NOMO-1 treated with dmso at 0.1 percent for 144 hours (cell line): Measurements from ENCODE around the gene ESM1.

Source experiments
- DNase-seq: peaks from one replicate; lab custom pipeline; 2025; ENCODE audit not compliant: unreplicated experiment; lab: John Stamatoyannopoulos, UW

The ESM1 gene

DNA sequence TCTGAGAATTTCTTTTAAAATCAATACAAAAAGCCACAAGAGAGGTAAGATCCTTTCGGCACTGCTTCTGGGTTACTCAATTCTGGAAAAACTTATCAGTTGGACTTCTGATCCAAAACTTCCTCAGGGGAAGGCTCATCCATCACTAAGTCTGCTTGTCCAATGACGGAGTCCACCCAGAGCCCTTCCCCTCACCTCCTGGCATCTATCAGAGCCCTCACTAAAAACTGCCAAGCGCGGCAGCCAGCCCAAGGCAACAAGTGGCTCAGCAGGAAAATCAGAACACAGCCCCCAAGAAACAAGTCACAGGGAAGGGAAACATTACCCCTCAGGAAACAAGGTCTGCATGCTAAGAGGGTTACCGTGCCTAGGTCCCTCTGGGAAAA lies 869 bp upstream of the ESM1 start:
- DNase-seq: no peak

GRCh38 chr5:54981928-54982327 lies 3.5 kb downstream of the ESM1 start:
- DNase-seq: no peak

DNA sequence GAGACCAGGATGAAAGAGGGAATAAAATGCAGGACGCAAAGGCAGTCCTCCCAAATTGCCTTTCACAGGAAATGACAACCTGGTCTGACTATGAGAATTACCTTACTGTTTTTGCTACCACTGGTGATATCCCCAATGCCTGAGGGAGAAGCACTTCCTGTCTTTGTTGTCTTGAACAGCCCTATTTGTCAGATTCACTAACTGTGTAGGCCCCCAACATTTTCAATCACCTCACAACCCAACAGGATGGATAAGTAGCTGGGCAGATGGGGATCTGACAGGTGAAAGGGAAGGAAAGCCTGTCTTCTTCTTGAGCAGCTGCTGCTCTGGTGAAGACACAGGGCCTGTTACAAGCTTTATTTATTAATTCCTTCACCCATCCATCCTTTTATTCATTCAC lies 9.7 kb downstream of the ESM1 start:
- no peak for DNase-seq

- no peak for DNase-seq
These were observed 15.3 kb downstream of the ESM1 start for GRCh38 chr5:54969856-54970828.

GRCh38 chr5:54969242-54969641 lies 16.2 kb downstream of the ESM1 start:
- no peak for DNase-seq

GRCh38 chr5:54965806-54966205 lies 19.6 kb downstream of the ESM1 start:
- DNase-seq: no peak

DNA sequence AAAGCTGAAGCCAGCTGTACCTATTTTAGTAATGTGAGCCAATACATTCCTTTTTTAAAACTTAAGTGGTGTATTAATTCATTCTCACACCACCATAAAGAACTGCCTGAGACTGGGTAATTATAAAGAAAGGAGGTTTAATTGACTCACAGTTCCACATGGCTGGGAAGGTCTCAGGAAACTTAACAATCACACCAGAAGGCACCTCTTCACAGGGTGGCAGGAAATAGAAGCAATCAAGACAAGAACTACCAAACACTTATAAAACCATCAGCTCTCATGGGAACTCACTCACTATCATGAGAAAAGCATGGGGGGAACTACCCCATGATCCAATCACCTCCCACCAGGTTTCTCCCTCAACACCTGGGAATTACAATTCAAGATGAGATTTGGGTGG lies 21.0 kb downstream of the ESM1 start:
- no peak for DNase-seq

DNA sequence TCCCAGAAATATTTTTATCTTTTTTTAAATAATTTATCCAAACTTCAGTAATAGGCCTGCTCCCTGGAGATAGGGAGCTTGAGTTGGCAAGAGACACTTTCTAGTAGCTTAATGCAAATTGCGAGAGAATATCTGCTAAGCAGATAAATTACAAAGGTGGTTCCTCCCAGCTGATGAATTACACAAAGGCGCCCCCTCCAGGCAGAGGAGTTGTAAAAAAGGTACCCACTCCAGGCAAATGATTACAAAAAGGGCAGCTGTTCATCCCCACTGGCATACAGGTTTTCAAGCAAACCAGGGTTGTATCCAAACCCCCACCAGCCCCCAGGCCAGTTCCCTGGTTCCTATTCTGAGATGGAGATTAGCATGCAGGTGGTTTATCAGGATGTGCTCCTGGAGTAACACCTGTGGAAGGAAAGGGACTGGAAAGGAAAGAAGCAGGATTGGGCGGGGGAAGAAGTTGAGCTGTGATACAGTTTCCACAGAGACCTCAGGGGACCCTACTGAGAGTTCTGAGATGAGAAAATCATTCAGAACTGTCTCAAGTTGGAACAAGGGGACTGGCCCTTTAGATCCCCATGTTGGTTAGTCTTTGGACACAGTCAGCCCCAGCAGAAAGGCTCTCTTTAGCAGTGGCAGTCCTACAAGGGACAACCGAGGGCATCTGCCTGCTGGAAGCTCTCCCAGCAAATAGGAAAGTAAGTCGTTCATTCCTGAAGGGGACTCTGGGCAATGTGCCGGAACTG lies 25.5 kb downstream of the ESM1 start:
- DNase-seq: no peak

GRCh38 chr5:54956922-54957321 lies 28.5 kb downstream of the ESM1 start:
- no peak for DNase-seq

DNA sequence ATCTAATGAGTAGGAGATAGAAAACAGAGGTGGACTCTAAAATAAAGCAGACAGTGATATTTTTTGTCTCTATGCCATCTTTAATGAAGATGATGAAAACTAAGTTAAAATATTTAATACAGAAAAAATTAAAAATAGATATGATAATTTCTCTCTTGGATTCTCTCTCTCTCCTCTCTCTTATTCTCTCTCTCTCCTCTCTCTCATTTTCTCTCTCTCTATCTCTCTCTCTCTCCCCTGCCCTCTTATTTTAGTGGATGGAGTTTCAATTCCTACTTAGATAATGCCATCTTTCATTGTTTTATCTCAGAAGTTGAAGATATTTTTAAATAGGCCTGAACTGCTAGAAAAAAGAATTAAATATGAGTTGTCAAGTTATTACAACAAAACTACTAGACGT lies 38.2 kb downstream of the ESM1 start:
- no peak for DNase-seq

DNA sequence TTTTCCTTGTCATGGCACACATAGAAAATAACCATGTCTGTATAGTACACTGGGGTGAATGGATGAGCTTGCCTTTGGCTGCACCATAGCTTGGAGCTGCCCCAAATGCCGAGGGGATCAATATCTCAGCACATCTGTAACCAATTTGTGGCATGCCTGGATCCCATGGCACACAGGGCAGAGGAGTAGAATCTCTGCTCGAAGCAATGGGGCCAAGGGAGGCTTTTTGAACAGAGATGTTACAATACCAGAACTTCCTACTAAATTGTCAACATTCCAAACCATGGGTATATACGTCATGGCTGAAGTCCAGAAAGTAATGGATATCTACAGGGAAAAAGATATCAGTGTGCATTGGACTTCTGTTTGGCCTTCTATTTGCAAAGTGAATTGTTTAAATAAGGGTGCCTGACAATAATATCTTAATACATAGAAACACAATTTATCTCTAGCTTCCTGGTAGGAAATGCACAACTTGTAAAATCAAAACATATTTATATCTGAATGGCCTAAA lies 39.0 kb downstream of the ESM1 start:
- DNase-seq: no peak

DNA sequence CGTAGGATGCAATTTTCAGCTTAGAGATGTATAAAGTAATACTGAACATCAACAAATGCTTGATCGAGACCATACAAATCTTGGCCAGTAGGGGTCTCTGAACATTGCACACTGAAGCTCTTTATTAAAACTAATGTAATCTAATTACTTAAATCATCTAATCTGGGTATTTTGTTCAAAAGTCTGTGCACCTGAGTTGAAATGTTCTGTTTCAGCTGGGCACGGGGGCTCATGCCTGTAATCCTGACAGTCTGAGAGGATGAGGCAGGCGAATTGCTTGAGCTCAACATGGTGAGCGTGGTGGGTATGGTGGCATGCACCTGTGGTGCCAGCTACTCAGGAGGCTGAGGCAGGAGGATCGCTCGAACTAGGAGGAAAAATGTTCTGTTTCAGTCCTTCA lies 41.0 kb downstream of the ESM1 start:
- DNase-seq: no peak

DNA sequence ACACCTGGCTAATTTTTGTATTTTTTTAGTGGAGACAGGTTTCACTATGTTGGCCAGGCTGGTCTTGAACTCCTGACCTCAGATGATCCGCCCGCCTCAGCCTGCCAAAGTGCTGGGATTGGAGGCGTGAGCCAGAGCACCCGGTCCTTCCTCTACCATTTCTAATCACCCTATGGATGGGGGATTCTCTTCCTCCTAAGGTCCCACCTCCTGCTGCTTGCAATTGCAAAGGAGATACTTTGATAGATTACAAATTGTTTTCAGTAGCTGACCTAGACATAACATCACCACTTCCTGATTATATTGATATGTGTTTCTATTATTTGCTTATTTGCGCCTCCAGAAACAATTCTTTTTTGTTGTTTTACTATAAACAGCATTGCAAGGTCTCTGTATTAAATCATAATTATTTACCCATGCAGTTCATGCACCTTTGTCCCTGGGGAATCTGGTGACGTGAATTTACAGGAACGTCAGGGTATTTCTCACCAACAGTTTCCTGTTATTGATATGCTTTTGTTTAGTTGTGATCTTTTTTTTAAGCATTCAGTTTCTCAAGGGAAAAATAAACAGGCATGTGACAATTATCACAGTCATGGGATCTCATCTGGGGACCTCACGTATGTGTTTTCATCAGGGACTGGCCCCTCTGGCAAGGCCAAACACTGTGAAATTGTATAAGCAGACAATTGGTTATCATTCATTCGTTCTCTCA lies 43.2 kb downstream of the ESM1 start:
- DNase-seq: no peak

- no peak for DNase-seq
These were observed 49.2 kb downstream of the ESM1 start for GRCh38 chr5:54936201-54936600.

- DNase-seq: no peak
These were observed 52.6 kb downstream of the ESM1 start for GRCh38 chr5:54932789-54933188.

GRCh38 chr5:54930736-54931135 lies 54.7 kb downstream of the ESM1 start:
- DNase-seq: no peak
